SK-N-SH (cell line): ENCODE data around the gene KCNAB1.

Experiments used
- EP300 ChIP-seq, 2 experiments: IDR thresholded peaks; 2 replicates each; pipeline versions ENCODE4 v1.4.0 to v1.6.1; 2012; ENCODE audit warnings: borderline replicate concordance in 1 of 2, low read depth in 1 of 2, low read length in 1 of 2
- EZH2phosphoT487 ChIP-seq: fragments of 200-600 bp; sonication (generic); IDR thresholded peaks from 2 replicates; pipeline ENCODE4 v1.6.1; 2017; ENCODE audit warnings: low read depth, mixed run types, mild to moderate bottlenecking, antibody characterized with exemption, moderate library complexity, borderline replicate concordance
- TF ChIP-seq, protein P1 (sequence below): fragments of 200-600 bp; sonication (generic); IDR thresholded peaks from 2 replicates; pipeline ENCODE4 v1.6.1; 2017; ENCODE audit warnings: antibody characterized with exemption, mild to moderate bottlenecking, moderate library complexity
- TF ChIP-seq, protein P2 (sequence below): fragments of 150-350 bp; IDR thresholded peaks from 2 replicates; pipeline ENCODE4 v1.6.1; 2017; ENCODE audit warnings: antibody characterized with exemption, low read length, low read depth, borderline replicate concordance

DNA sequence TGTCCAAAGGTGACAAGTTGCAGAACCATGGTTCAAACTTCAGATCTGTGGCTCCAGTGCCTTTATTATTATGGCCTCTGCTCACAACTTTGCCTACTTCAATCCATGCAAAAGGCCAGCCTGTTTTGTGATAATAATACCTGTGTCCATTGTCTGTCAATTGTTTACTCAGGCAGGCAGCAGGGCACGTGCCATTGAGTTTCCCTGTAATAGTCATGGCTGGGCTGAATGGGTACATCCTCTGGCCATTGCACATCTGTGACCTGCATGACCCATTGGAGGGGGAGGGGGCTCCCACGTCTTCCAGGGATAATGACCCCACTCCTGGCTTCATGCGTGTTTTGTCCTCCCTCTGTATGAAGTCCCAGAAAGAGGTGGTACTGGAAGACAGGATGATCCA is 219.1 kb downstream of the KCNAB1 start:
- TF ChIP-seq, protein P1, sequence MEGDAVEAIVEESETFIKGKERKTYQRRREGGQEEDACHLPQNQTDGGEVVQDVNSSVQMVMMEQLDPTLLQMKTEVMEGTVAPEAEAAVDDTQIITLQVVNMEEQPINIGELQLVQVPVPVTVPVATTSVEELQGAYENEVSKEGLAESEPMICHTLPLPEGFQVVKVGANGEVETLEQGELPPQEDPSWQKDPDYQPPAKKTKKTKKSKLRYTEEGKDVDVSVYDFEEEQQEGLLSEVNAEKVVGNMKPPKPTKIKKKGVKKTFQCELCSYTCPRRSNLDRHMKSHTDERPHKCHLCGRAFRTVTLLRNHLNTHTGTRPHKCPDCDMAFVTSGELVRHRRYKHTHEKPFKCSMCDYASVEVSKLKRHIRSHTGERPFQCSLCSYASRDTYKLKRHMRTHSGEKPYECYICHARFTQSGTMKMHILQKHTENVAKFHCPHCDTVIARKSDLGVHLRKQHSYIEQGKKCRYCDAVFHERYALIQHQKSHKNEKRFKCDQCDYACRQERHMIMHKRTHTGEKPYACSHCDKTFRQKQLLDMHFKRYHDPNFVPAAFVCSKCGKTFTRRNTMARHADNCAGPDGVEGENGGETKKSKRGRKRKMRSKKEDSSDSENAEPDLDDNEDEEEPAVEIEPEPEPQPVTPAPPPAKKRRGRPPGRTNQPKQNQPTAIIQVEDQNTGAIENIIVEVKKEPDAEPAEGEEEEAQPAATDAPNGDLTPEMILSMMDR: no peak
- TF ChIP-seq EZH2phosphoT487: no peak
- no peak for TF ChIP-seq EP300 (IDR thresholded peaks at IDR 0.05; ENCODE audit: borderline replicate concordance in 1 of 2, low read depth in 1 of 2, low read length in 1 of 2)
- TF ChIP-seq, protein P2, sequence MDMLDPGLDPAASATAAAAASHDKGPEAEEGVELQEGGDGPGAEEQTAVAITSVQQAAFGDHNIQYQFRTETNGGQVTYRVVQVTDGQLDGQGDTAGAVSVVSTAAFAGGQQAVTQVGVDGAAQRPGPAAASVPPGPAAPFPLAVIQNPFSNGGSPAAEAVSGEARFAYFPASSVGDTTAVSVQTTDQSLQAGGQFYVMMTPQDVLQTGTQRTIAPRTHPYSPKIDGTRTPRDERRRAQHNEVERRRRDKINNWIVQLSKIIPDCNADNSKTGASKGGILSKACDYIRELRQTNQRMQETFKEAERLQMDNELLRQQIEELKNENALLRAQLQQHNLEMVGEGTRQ: no peak
